MG63 (cell line): Measurements from ENCODE around the gene MAP4K2. TPM values are rescaled to one million over a fixed set of nuclear protein-coding genes. Genes with fewer than 3 reads are reported as not detected.

Source experiments
- DNase-seq: peaks from one replicate; pipeline ENCODE4 v3.0.0-alpha.2; 2020
- H3K27me3 ChIP-seq: fragments of 250-450 bp; sonication (Bioruptor Pico); 2 replicates; pipeline ENCODE4 v1.5.1; 2020; ENCODE audit warnings: mild to moderate bottlenecking, moderate library complexity
- H3K36me3 ChIP-seq: fragments of 250-450 bp; sonication (Bioruptor Pico); 2 replicates; pipeline ENCODE4 v1.5.1; 2020; ENCODE audit warnings: mild to moderate bottlenecking, moderate library complexity
- H3K4me3 ChIP-seq: fragments of 250-450 bp; sonication (Bioruptor Pico); 2 replicates; pipeline ENCODE4 v1.5.1; 2020; ENCODE audit warnings: mild to moderate bottlenecking, moderate library complexity
- H3K9me3 ChIP-seq: fragments of 250-450 bp; sonication (Bioruptor Pico); 2 replicates; pipeline ENCODE4 v1.5.1; 2020; ENCODE audit warnings: mild to moderate bottlenecking, moderate library complexity
- total RNA-seq: library from RNA; depleted of rRNA; stranded (reverse); fragments of >200 nt; shearing (Covaris generic); gene quantifications from 2 replicates; pipeline ENCODE4 v1.2.3, GENCODE V29; 2014; ENCODE audit warnings: low replicate concordance

MAP4K2 gene
- total RNA-seq, 1 experiment from 2014 or later = 6.2 TPM

- H3K36me3 ChIP-seq = no peaks in the 10 kb centered on the region; the same call in 1 of the 2 replicates
- no peak for DNase-seq
Measured at GRCh38 chr11:64802370-64803157, 450 bp downstream of the MAP4K2 start.

GRCh38 chr11:64801561-64802369 lies 1.2 kb downstream of the MAP4K2 start:
- Histone ChIP-seq H3K27me3 (no peaks in the 10 kb centered on the region), H3K9me3 (no peaks in the 10 kb centered on the region), H3K4me3 (no peak overlapping the region), H3K36me3 (no peaks in the 10 kb centered on the region; the same call in 1 of the 2 replicates)
- DNase-seq = no peak

More at GRCh38 chr11:64802370-64803157, 450 bp downstream of the MAP4K2 start:
- Histone ChIP-seq H3K27me3 (no peaks in the 10 kb centered on the region), H3K4me3 (peak overlapping the region; percentile 63), H3K9me3 (no peaks in the 10 kb centered on the region)

GRCh38 chr11:64801158-64801464 lies 1.9 kb downstream of the MAP4K2 start:
- no peaks in the 10 kb centered on the region for H3K27me3 ChIP-seq
- H3K9me3 ChIP-seq = no peaks in the 10 kb centered on the region
- no peak for DNase-seq
- H3K4me3 ChIP-seq = no peak overlapping the region
- no peaks in the 10 kb centered on the region; the same call in 1 of the 2 replicates for H3K36me3 ChIP-seq

- H3K4me3 ChIP-seq = no peak overlapping the region
- DNase-seq = no peak
- H3K36me3 ChIP-seq = no peaks in the 10 kb centered on the region; the same call in 1 of the 2 replicates
Measured at GRCh38 chr11:64800303-64801157, 2.5 kb downstream of the MAP4K2 start.

GRCh38 chr11:64799623-64800302 lies 3.3 kb downstream of the MAP4K2 start:
- Histone ChIP-seq H3K4me3 (no peak overlapping the region), H3K27me3 (no peaks in the 10 kb centered on the region)

More at GRCh38 chr11:64800303-64801157, 2.5 kb downstream of the MAP4K2 start:
- Histone ChIP-seq H3K27me3 (no peaks in the 10 kb centered on the region), H3K9me3 (no peaks in the 10 kb centered on the region)

GRCh38 chr11:64799256-64799622 lies 3.8 kb downstream of the MAP4K2 start:
- Histone ChIP-seq H3K36me3 (no peaks in the 10 kb centered on the region), H3K9me3 (no peaks in the 10 kb centered on the region), H3K27me3 (no peaks in the 10 kb centered on the region), H3K4me3 (no peak overlapping the region)
- DNase-seq = no peak

More at GRCh38 chr11:64799623-64800302, 3.3 kb downstream of the MAP4K2 start:
- Histone ChIP-seq H3K9me3 (no peaks in the 10 kb centered on the region), H3K36me3 (no peaks in the 10 kb centered on the region; the same call in 1 of the 2 replicates)
- DNase-seq = no peak

- H3K4me3 ChIP-seq = no peak overlapping the region
- no peaks in the 10 kb centered on the region for H3K27me3 ChIP-seq
- H3K9me3 ChIP-seq = no peaks in the 10 kb centered on the region
- H3K36me3 ChIP-seq = no peaks in the 10 kb centered on the region
- DNase-seq = no peak
Measured at GRCh38 chr11:64796757-64797541, 6.1 kb downstream of the MAP4K2 start.

- Histone ChIP-seq H3K36me3 (no peaks in the 10 kb centered on the region), H3K9me3 (no peaks in the 10 kb centered on the region), H3K27me3 (no peaks in the 10 kb centered on the region), H3K4me3 (no peak overlapping the region)
- no peak for DNase-seq
Measured at GRCh38 chr11:64796047-64796756, 6.8 kb downstream of the MAP4K2 start.

- no peaks in the 10 kb centered on the region for H3K36me3 ChIP-seq
- H3K27me3 ChIP-seq = no peaks in the 10 kb centered on the region
- H3K4me3 ChIP-seq = no peak overlapping the region
- H3K9me3 ChIP-seq = no peaks in the 10 kb centered on the region
- DNase-seq = no peak
Measured at GRCh38 chr11:64794526-64794925, 8.5 kb downstream of the MAP4K2 start.

GRCh38 chr11:64793271-64794160 lies 9.5 kb downstream of the MAP4K2 start:
- DNase-seq = no peak
- no peaks in the 10 kb centered on the region for H3K27me3 ChIP-seq
- no peaks in the 10 kb centered on the region for H3K36me3 ChIP-seq
- no peak overlapping the region for H3K4me3 ChIP-seq
- no peaks in the 10 kb centered on the region for H3K9me3 ChIP-seq

GRCh38 chr11:64792482-64792881 lies 10.5 kb downstream of the MAP4K2 start:
- Histone ChIP-seq H3K27me3 (no peaks in the 10 kb centered on the region), H3K9me3 (no peaks in the 10 kb centered on the region)
- DNase-seq = no peak

GRCh38 chr11:64791781-64792291 lies 11.2 kb downstream of the MAP4K2 start:
- Histone ChIP-seq H3K27me3 (no peaks in the 10 kb centered on the region), H3K4me3 (no peak overlapping the region), H3K9me3 (no peaks in the 10 kb centered on the region), H3K36me3 (no peaks in the 10 kb centered on the region)
- DNase-seq = no peak

More at GRCh38 chr11:64792482-64792881, 10.5 kb downstream of the MAP4K2 start:
- Histone ChIP-seq H3K4me3 (no peak overlapping the region), H3K36me3 (no peaks in the 10 kb centered on the region)

GRCh38 chr11:64790205-64791095 lies 12.6 kb downstream of the MAP4K2 start:
- DNase-seq = no peak
- Histone ChIP-seq H3K9me3 (no peaks in the 10 kb centered on the region), H3K4me3 (no peak overlapping the region), H3K36me3 (no peaks in the 10 kb centered on the region), H3K27me3 (no peaks in the 10 kb centered on the region)
